NCI-H2107 (cell line): ENCODE data around the gene ADAMTSL1.

Experiments
- DNase-seq: peaks from one replicate; lab custom pipeline; 2025; lab: John Stamatoyannopoulos, UW

The ADAMTSL1 gene

GRCh38 chr9:18939943-18940342 lies 466.0 kb downstream of the ADAMTSL1 start:
- DNase-seq, result no peak

GRCh38 chr9:18941060-18941740 lies 467.2 kb downstream of the ADAMTSL1 start:
- DNase-seq, result no peak

DNA sequence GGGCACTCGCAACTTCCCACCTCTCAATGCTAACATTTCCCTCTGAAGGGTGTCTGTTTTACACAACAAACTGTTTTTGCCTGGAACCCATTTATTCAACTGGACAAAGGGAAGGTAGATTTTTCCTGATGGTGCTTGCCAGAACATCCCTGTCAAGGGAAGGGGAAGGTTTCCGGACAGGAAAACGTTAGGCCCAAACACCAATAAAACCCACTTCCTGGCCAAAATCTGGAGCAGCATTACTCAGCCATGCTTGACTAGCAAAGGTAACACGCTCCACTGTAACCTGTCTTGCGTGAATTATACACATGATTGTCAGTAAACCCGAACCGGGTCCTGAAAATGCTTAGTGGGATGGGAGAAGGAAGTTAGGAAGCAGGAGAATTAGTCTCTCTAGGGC lies 468.8 kb downstream of the ADAMTSL1 start:
- no peak for DNase-seq

DNA sequence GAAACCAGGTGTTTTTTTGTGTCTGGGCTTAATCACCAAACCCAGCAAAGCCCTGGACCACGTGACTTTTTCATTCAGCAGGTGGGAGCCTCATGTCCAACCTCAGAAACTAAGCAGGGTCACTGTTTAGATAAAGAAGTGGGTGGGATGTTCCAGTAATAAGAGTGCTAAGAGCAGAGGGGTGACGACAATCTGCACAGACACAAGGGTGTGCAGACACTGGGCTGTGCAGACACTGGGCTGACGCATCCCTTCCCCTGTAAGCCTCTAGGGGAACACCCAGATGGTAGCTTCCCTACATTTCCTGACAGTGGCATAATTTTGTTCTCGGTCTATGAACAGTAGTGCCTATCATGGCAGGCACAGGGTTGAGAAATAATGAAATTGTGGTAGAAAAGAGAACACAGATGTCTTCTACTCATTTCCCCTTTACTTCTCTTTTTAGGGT lies 474.0 kb downstream of the ADAMTSL1 start:
- DNase-seq, result no peak

- no peak for DNase-seq
Measured at GRCh38 chr9:18951936-18952335, 478.0 kb downstream of the ADAMTSL1 start.

GRCh38 chr9:18955626-18956025 lies 481.7 kb downstream of the ADAMTSL1 start:
- no peak for DNase-seq
